ENCODE data around the gene REPIN1.

REPIN1 gene

GRCh38 chr7:150398108-150398964 lies 29.7 kb downstream of the REPIN1 start:
- DNase-seq = no peak

DNA sequence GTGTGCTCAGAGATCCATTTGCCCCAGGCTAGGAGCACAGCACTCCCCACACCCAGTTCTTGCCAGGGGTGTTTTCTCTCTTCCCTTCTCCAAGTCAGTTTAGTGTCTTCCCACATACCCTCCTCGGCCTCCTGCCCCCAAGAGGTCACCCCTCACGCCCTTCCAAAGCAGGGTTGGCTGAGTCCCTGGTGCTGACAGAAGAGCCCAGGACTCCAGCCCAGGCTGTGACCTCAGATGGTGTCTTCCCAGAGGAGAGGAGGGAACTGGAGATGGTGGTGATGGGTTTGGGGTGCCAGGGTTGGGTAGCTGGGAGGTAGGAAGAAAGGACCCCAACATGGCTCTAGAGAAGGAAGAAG lies 30.3 kb downstream of the REPIN1 start:
- DNase-seq = no peak

DNA sequence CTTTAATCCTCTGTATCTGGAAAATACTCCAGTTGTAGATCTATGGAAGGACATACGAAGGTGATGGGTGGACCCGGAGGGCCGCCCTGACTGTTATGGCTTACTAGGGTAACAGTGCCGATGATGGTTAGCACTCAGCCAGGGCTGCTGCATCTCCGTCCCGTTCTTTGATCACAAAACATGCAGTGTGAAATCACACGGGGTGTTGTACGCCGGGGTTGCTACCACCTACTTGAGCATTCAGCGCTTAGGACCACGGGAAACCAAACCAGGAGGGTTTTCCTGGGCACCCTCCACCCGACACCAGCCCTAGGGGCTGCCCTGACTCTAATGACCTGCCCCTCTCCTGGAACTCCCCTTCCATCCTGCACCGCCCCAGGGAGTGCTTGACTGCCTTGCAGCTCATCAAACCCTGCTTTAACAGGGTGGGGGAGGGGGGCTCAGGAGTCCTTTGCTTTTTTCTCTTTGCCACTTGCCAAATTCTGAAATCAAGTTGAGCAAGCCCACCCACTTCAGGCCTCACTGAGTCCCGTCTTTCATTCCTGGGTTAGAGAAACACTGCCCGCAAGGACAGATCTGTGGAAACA lies 30.9 kb downstream of the REPIN1 start:
- DNase-seq = no peak

GRCh38 chr7:150400008-150400787 lies 31.6 kb downstream of the REPIN1 start:
- DNase-seq = no peak

DNA sequence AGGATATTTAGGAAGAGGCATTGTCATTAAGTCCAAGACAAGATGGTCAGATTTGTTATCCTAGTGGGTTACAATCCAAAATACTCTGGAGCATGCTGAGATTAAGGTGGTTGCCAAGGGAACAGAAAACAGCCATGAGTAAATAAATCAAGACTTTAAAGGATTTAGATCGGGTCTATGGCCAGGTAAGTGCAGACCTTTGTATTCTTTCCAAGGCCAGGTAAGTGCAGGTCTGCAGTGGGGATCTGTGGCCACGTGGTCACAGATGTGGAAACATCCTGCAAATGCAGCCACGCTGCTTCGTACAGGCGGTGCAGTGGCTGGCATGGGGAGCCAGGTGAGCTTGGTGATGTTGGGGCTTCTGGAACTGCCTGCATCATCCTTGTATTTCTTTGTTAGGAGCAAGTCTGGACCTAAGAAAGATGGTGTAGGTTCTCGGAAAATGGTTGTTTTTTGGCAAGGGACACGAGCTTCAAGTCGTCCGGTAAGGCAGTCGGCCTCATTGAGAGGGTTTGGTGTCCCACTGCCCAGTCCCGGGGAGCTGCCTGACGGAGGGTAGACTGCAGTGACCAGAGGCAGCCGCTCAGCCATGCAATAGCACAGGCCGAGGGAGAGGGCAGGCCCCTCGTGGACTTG lies 32.3 kb downstream of the REPIN1 start:
- DNase-seq = no peak

DNA sequence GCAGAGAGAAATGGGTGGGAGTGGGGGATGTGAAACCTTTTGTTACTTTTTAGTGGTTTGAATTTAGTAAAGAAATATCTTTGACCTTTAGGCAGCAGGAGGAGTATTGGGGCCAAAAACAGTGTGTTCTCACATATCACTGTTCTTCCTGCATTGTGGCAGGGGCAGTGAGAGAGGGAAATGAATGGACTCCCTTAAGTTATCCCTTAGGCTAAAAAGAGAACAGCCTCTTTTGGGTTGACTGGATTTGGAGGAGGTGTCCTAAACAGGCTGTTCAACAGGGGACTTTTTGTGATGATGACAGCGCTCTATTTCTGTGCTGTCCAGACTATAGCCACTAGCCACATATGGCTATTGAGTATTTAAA lies 32.8 kb downstream of the REPIN1 start:
- DNase-seq = no peak

GRCh38 chr7:150401861-150402631 lies 33.4 kb downstream of the REPIN1 start:
- no peak for DNase-seq

DNA sequence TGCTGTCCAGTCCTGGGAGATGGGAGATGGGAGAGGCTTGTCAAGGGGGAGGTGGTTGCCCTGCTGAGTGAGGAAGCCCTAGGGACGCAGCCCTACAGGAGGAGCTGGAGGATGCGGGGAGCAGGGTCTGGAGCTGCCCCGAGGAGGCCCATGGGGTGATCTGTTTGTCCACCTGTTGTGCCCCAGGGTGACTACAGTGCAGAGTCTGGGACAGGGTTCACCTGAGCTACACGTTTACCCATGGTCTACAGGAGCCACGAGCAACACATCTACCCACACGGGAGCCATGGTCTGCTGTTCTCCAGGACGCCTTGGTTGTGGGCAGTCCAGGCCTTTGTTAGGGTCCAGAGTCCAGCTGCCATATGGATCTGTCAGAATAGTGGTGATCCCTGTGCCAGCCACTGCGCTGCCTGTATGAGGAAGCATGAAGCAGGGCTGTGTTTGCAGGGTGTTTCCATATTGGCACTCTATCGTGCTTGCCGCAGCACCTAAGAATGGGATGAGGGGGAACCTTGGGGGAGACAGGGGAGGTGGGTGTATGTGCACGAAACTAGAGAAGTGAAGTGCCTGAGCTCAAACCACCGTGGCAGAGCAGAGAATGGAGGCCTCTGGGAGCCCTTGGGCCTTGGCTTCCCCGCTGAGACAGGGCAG lies 34.2 kb downstream of the REPIN1 start:
- no peak for DNase-seq

DNA sequence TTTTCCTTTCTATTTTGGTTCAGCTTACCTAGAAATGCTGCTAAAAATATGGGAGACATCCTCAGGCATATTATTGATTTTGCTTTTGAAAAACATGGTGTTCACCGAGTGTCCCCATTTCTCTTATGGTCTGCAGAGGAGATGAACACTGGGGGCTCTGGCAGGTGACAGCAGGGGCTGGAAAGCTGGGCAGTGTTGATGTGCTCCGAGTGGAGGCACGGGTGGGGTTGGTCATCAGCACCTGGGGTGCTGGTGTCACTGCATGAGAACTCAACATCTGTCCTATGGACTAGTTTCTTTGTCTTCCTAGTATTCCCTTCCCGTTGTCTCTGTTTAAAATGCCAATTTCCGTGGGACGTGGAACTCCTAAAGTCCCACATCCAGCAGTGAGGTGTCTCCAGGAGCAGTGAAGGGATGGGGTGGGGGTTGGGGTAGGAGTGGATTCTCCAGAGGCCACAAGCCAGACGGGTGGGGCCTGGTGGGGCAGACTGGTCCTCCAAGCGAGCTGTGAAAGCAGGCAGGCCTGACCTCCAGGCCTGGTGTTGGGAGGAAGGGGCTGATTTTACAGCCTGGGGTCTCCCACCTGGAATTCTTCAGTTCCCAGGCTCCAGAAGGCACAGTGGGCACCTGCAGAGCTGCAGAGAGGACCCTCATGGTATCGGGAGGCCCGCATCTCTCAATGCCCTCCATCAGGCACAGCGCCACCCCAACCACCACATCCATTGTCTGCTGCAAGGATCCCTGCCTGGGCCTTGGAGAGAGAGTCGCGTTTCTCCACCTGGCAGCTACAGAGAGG lies 35.0 kb downstream of the REPIN1 start:
- no peak for DNase-seq

DNA sequence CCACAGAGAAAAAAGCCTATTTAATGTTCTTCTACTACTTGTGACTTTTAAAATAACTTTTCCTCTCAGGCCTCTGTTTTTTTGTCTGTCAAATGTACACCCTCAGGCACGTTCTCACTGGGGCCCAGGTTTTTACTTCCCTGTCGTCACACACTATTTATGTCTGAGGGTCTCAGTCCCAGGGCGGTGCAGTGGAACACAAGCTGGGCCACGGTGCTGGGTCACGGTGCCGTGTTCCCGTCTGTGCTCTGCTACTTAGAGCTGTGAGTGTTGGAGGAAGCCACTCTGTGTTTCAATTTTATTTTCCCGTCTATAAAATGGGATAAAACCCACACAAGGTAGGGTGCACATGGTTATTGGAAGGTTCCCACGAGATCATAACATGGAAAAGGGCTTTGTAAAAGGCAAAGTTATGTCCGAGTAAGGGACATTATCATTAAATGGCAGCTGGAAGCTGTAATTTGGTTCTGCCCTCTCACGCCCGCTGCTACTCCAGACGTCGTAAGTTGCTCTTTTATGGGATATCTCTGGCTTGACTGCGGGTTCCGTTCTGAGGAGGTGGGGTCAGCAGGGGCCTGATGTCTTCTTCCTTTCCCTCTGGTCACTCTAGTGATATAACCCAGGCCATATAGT lies 35.7 kb downstream of the REPIN1 start:
- DNase-seq = no peak

- DNase-seq = no peak
Measured at GRCh38 chr7:150404805-150405583, 36.4 kb downstream of the REPIN1 start.

DNA sequence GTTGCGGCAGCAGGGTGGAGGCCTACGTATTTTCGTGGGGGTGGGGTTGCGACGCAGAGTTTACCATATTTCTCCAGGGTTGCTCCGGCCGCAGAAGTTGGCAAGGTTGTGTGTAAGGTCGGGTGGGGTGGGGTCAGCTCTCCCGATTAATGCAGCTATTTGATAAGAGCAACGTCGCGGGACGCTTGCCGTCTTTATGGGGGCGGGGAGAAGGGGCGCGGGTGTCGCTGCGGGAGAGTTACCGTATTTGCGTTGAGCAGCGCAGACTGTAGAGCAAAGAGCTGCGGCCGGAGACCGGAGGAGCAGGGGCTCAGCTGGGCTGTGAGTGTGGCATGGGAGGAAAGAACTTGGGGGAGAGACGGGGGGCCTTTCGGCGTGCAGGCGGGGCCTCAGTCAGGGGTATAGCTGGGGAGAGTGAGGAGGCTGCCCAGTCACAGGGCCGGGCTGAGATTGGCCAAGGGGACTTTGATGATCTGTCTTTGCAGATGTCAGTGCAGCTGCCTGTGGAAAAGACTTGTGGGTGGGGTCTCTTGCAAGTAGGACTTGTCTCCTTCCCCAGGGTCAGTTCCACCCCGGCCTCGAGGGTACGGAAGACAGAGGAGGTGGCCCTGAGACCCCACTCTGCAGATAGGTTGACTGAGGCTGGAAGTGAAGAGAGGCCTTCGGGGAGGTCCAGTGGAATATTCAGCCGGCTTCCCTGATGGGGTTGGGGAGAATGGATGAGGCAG lies 37.1 kb downstream of the REPIN1 start:
- no peak for DNase-seq

GRCh38 chr7:150406312-150406566 lies 37.6 kb downstream of the REPIN1 start:
- DNase-seq = no peak

DNA sequence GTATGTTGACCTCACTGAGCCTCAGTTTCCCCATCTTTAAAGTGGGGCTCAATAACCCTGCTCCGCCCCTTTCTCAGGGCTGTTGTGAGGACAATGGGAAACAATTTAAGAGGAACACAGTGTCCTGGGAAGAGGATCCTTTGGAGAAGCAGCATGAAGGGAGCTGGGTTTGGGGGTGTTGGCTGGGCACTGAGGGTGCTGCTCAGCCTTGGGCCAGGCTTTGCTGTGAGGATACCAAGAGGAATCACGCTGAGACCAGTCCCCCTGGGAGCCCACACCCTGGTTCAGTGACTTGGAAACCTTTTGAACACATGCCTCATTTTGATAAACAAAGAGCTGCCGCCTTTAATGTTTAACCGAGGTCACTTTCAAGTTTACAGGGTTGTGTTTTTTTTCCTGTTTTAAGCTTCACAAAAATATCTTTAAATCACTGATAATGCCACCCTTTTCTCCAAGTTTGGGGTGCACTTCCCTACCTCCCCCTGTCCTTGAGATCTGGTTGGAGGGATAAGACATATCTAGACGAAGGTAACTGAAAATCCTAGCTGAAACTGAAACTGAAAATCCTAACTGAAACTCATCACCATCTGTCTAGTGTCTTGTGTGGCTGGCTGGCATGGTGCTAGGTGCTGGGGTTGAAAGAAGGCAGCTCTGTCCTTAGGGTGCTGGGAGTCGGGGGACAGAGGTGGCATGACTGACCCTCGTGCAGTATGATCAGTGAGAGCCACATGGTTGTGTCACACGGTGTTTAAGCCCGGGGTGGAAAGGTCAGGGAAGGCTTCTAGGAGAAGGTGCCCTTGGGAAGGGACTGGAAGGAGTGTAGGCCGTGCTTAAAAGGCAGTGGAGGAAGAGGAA lies 38.2 kb downstream of the REPIN1 start:
- no peak for DNase-seq

DNA sequence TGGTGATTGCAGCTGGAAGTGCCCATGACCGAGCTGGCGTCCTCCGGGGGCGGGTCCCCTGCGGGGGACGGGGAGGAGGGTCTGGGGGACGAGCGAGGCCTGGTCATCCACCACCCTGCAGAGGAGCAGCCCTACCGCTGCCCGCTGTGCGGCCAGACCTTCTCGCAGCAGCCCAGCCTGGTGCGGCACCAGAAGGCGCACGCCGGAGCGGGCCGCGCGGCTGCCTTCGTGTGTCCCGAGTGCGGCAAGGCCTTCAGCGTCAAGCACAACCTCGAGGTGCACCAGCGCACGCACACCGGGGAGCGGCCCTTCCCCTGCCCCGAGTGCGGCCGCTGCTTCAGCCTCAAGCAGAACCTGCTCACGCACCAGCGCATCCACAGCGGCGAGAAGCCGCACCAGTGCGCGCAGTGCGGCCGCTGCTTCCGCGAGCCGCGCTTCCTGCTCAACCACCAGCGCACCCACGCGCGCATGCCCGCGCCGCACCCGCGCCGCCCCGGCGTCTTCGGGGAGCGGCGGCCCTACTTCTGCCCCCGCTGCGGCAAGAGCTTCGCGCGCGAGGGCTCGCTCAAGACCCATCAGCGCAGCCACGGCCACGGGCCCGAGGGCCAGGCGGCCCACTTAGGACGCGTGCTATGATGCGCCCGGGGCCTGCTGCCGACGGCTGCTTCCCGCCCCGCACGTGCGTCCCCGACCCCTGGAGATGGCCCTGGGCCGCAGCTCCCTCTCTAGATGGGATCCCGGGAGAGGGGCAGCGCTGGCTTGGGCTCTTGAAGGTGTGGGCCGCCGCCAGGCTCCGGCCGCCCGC lies 39.2 kb downstream of the REPIN1 start:
- DNase-seq = no peak

- no peak for DNase-seq
Measured at GRCh38 chr7:150408393-150409299, 40.0 kb downstream of the REPIN1 start.
